Large intestine (tissue), 3 donors: Measurements from ENCODE around the gene RPP25L. TPM values are rescaled to one million over a fixed set of nuclear protein-coding genes. Genes with fewer than 3 reads are reported as not detected.
A peak's percentile ranks its signal among the peaks of the same experiment; 100 is the strongest.

Experiments
- DNase-seq, 2 donors: peaks; one replicate each; pipeline versions ENCODE4 v3.0.0 to v3.0.0-alpha.2; 2013
- H3K27ac ChIP-seq: one replicate; pipeline ENCODE4 v1.5.1; 2013; ENCODE audit warnings: low read length
- H3K27me3 ChIP-seq: 2 replicates; pipeline ENCODE4 v1.6.1; 2013; ENCODE audit warnings: low read length; ENCODE audit not compliant: control insufficient read depth, insufficient read depth
- H3K36me3 ChIP-seq: 2 replicates; pipeline ENCODE4 v1.6.1; 2013; ENCODE audit warnings: low read length; ENCODE audit not compliant: control insufficient read depth, insufficient read depth
- H3K4me1 ChIP-seq: one replicate; pipeline ENCODE4 v1.6.1; 2013; ENCODE audit warnings: low read length; ENCODE audit not compliant: control insufficient read depth, insufficient read depth
- H3K4me3 ChIP-seq: one replicate; pipeline ENCODE4 v1.5.1; 2013; ENCODE audit warnings: low read length
- H3K9me3 ChIP-seq: one replicate; pipeline ENCODE4 v1.6.1; 2013; ENCODE audit warnings: mild to moderate bottlenecking, low read depth, low read length, moderate library complexity; ENCODE audit not compliant: control insufficient read depth
- whole genome bisulfite sequencing: methylation state at CpG from one replicate; pipeline ENCODE4 v1.1.5; 2013; ENCODE audit warnings: low lambda C conversion rate; ENCODE audit not compliant: insufficient coverage; 5-methylcytosine and 5-hydroxymethylcytosine counted together
- polyA plus RNA-seq: library from polyadenylated mRNA; unstranded; fragments of 120-200 nt; gene quantifications from one replicate; pipeline ENCODE4 v1.2.1, GENCODE V29; 2013

RPP25L gene
- polyA plus RNA-seq, 1 donor = 34.8 TPM

DNA sequence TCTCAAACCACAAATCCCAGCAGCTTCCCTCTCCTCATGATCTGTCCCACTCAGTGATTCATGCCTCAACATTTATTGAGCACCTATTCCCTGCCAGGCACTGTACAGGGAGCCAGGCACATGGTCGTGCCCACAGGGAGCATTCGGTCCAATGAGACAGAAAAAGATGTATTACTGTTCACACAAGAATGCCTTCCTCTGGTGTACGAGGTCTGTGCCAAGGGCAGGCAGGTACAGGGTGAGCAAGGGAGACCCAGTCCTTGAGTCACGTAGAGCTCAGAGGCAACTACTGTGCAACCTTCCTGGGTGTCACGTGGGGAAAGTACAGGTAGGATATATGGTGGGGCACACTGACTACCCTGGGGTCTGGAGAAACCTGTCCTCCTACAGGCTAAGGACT lies 26.9 kb downstream of the RPP25L start:
- Histone ChIP-seq H3K9me3 (peaks cover 5% of the 10 kb centered on the region), H3K4me3 (no peak overlapping the region), H3K4me1 (peaks cover under 1% of the 10 kb centered on the region), H3K27ac (no peak overlapping the region), H3K36me3 (no peaks in the 10 kb centered on the region), H3K27me3 (peaks cover 92% of the 10 kb centered on the region)
- no peak for DNase-seq
- no CpG with 5 or more reads among the region's 5 CpGs for WGBS

DNA sequence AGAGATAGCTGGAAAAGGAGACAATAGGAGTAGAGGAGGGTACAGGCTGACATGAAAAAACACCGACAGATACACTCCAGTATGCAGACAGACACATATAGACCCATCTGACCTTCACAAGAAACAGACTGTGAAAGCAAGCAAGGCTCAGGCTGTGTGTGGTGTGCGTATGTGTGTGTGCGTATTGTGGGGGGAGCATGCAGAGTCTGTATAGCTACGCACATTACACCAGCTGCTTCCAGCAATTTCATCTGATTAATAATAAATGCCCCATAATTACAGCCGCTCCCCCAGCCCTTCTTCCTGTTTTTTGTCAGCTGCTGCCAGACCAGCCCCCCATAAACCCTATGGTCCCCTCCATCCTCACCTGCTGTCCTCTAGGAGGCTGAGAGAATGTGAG lies 29.1 kb downstream of the RPP25L start:
- DNase-seq = no peak

DNA sequence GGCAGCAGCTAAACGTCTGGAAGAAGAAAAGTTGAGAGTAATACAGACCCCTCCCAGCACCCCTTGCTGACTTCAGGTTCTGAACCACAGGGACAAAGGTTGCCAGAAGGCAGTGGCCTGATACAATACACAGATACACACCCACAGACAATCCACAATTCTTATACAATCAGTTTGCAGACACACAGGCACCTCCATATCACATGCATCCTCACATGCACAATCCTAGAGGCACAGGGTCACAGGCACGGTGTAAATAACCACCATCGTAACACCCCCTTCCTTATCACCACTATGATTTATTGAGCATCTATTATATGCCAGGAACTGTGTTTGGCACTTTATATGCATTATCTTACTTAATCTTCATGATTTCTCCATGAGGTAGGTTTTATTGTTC lies 30.6 kb downstream of the RPP25L start:
- H3K27me3 ChIP-seq = peaks cover 92% of the 10 kb centered on the region
- no peak for DNase-seq
- H3K36me3 ChIP-seq = no peaks in the 10 kb centered on the region
- no peaks in the 10 kb centered on the region for H3K9me3 ChIP-seq
- H3K27ac ChIP-seq = no peak overlapping the region
- peaks cover 7% of the 10 kb centered on the region for H3K4me1 ChIP-seq
- no CpG with 5 or more reads among the region's 3 CpGs for WGBS
- H3K4me3 ChIP-seq = no peak overlapping the region

More for the DNA sequence above, 29.1 kb downstream of the RPP25L start:
- H3K4me3 ChIP-seq = no peak overlapping the region
- H3K9me3 ChIP-seq = no peaks in the 10 kb centered on the region
- H3K36me3 ChIP-seq = no peaks in the 10 kb centered on the region
- no peak overlapping the region for H3K27ac ChIP-seq
- peaks cover 93% of the 10 kb centered on the region for H3K27me3 ChIP-seq
- WGBS = 80% methylated on average over 1 of the region's 5 CpGs
- H3K4me1 ChIP-seq = no peaks in the 10 kb centered on the region

DNA sequence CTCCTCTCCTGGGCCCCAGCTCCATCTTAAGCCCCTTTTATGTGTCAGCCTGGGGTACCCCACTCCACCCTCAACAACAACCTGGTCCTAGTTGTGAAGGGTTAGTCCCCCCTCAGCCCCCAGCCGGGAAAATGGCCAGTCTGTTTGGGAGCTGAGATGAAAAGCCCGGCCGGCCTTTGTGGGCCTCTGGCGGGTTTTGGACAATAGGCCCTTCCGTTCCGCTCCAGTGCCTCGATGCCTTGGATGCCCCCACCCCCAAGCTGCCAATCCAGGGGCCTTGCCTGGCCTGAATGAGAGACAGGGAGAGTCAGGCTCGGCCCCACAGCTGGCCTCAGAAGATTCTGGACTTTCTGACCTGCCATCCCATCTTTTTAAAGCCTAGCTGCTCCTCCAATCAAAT lies 31.5 kb downstream of the RPP25L start:
- Histone ChIP-seq H3K4me3 (no peak overlapping the region), H3K9me3 (no peaks in the 10 kb centered on the region), H3K27ac (no peak overlapping the region), H3K27me3 (peaks cover 90% of the 10 kb centered on the region), H3K4me1 (peaks cover 7% of the 10 kb centered on the region), H3K36me3 (no peaks in the 10 kb centered on the region)
- no peak for DNase-seq
- no CpG with 5 or more reads among the region's 8 CpGs for WGBS

DNA sequence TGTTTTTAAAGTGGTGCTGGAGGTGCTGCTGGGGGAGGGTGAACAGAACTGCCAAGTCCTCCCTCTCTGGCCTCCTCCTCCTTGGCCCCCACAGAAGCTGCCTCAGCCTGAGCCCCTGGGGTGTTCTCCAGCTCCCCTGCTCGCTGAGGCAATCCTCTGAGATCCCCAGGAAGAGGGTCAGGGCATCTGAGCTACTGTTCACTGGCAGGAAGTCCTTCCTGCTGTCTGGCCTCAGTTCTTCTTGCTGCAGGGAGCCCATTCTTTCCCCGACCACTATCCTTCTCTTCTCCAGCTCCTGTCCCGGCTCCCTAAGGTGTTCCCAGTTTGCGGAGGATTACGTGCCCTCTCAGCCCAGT lies 32.1 kb downstream of the RPP25L start:
- WGBS = 62% methylated on average over 4 of the region's 5 CpGs
- Histone ChIP-seq H3K4me3 (no peak overlapping the region), H3K4me1 (peaks cover 7% of the 10 kb centered on the region), H3K36me3 (no peaks in the 10 kb centered on the region), H3K27me3 (peaks cover 90% of the 10 kb centered on the region), H3K27ac (no peak overlapping the region), H3K9me3 (peaks cover under 1% of the 10 kb centered on the region)
- DNase-seq = no peak

DNA sequence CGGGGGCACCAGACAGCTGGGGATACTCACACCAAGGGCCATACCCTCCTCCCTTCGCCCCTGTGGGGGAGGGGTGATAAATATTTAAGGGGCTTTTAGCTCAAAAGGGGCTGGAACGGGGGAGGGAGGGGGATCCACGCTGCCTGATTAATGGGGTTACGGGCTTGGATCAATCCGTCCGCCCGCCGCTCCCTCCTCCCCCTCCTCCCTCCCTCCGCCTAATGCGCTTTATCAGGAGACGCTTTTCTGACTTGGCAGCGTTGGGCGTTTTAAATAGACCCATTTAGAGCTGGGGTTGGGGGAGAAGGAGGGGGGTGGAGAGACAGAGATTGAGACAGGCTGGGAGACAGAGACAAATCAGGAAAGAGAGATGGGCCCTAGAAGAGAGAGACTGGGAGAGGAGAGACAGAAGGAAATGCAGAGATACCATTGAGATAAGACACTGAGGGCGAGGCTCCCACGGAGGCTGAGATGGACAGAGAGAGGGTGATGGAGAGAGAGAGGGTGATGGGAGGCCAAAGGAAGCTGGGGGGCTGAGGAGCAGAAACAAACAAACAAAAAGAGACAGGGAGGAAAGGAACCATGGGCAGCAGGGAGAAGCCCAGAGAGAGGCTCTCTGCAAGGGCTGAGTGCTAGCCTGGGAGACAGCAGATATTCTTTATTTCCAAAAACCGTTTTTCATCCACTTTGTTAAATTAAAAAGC lies 32.6 kb downstream of the RPP25L start:
- Histone ChIP-seq H3K27me3 (peaks cover 90% of the 10 kb centered on the region), H3K36me3 (no peaks in the 10 kb centered on the region), H3K27ac (peak overlapping the region; percentile 72), H3K9me3 (peaks cover 2% of the 10 kb centered on the region), H3K4me3 (no peak overlapping the region), H3K4me1 (peaks cover 7% of the 10 kb centered on the region)
- no peak for DNase-seq
- WGBS = 0% methylated on average over 2 of the region's 17 CpGs

DNA sequence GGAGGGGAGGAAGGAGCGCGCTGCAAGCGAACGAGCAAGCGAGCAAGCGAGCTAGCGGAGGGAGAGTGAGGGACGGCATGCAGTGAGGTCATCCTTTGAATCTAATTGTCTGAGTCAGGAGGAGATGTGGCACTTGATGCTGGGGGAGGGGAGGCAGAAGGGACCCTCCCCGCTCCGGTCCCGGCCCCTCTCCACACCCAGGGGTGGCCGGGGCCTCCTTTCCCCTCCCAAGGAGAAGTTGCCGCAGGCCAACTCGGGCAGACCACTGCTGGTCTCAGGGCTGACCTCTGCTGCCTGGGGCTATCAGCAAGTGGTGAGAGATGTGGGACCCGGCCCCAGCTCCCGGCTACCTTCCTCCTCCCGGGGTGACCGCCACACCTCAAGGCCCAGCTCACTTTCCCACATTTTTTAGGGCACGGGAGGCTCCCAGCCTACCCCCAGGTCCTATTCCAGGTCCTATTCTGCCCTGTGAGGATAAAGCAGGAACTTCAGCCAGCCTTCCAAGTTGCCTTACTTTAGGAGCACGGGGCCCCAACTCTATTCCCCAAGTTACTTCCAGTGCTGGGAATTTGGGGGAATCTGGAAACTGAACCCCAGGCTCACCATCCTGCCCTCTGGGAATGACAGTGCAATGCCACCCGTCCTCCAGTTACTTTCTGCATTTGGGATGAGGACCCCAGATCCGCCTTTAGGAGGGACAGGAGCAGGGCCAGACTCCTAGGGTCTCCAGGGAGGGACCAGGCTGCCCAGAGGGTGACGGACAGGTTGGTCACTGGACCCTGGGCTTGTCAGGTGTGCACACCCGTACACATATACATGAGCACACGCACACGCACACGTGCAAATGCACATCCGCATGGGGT lies 33.4 kb downstream of the RPP25L start:
- peak in 1 of 2 donors; percentile 42 for DNase-seq
- peaks cover 7% of the 10 kb centered on the region for H3K4me1 ChIP-seq
- peaks cover 88% of the 10 kb centered on the region for H3K27me3 ChIP-seq
- H3K4me3 ChIP-seq = no peak overlapping the region
- no peaks in the 10 kb centered on the region for H3K36me3 ChIP-seq
- no CpG with 5 or more reads among the region's 28 CpGs for WGBS
- H3K27ac ChIP-seq = peak overlapping the region; percentile 72
- H3K9me3 ChIP-seq = peaks cover 2% of the 10 kb centered on the region

DNA sequence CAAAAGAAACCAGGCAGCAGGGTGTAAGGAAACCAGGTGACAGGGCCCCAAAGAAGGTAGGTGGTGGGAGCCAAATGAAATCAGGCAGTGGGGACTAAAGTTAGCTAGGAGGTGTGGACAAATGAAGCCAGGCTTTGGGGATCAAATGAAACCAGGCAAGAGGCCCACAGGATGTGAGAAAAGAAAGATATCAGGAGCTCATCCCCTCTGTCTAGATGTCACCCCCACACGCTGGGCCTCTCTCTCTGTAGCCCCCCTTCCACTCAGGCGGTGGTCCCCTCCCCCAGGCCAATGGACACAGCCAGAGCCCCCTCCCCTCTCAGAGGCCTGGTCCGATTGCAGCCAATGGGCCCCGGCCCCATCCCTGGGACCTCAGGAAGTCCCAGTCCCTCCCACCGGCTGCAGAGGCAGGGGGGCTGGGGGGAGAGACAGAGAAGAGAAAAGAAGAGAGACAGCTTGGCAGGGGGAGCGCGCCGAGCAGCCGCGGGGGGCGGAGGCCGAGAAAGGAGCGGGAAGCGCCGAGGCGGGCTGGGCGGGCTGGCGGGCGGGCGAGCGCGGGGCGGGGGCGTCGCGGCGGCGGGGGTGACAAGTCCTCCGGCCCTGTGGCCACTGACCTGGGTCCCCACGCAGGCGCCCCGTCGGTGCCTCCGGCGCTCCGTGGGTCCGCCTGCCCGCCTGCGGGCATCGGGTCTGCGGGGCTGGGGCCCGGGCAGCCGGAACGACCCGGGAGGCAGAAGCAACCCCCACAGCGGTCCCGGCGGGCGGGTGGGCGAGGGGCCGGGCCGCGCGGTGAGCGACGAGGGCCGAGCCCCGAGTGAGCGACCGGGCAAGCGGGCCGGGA lies 34.3 kb downstream of the RPP25L start:
- Histone ChIP-seq H3K4me3 (no peak overlapping the region), H3K27ac (peak overlapping the region; percentile 49), H3K36me3 (no peaks in the 10 kb centered on the region), H3K9me3 (peaks cover 2% of the 10 kb centered on the region), H3K4me1 (peaks cover 7% of the 10 kb centered on the region), H3K27me3 (peaks cover 85% of the 10 kb centered on the region)
- no CpG with 5 or more reads among the region's 62 CpGs for WGBS
- DNase-seq = peak in 1 of 2 donors; percentile 60

DNA sequence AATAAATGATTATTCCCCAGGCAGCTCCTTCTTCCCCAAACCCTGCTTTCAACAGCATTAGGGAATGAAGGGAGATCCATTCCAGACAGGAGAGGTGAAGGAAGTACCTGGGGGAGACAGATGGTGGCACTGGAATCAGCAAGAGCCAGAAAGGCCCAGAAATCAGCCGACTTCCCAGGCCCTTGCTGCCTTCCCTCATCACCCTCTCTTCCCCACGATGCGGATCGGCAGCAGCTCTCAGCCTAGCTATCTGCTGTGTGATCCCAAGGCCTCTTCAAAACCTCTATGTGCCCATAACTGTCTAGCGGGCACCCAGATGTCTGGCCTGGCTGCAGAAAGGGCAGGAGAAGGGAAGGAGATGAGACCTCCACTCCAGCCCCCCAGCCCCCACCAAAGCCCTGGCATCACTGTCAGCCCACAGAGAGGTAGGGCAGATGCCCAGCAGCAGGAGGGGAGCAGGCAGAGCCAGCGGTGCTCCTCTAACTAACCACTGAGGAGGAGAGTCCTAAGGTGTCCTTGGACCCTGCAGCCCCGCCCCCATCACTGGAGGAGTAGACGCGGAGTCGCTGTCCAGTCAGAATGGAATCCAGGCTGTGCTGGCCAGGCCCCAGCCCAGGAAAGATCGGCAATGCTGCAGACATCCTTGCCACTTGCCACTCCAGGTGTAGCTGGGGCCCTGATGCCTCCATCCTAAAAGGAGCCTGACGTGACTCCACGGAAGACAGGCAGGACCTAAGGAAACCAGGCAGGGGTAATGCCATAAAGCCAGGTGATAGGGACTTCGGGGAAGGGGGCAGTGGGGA lies 35.1 kb downstream of the RPP25L start:
- WGBS = 26% methylated on average over 3 of the region's 14 CpGs
- H3K27me3 ChIP-seq = peaks cover 78% of the 10 kb centered on the region

More for the DNA sequence above, 35.1 kb downstream of the RPP25L start:
- H3K9me3 ChIP-seq = peaks cover 2% of the 10 kb centered on the region
- H3K4me1 ChIP-seq = peaks cover 14% of the 10 kb centered on the region
- no peak overlapping the region for H3K4me3 ChIP-seq
- no peak for DNase-seq
- H3K27ac ChIP-seq = peak overlapping the region; percentile 49
- H3K36me3 ChIP-seq = no peaks in the 10 kb centered on the region
